ENCODE data around the gene ETV5. TPM values are rescaled to one million over a fixed set of nuclear protein-coding genes. Genes with fewer than 3 reads are reported as not detected.

Gene ETV5
- polyA plus RNA-seq, 2 of the 4 experiments (the other 2 are of a cell fraction) = 20.5 to 54.7 TPM

- no peak overlapping the region for H3K4me3 ChIP-seq
- ChIA-PET POLR2A (no interaction called here), CTCF (interaction anchor here (1.1 kb wide), 1 partner anchor 767 kb away, joined by 4 read pairs; no protein-coding TSS in a partner anchor)
- FAIRE-seq (no peak), ATAC-seq (no peak), DNase-seq (ENCODE audit: low read depth in 1 of 2, low spot score in 1 of 2) (no peak)
- no peak overlapping the region for H3K27ac ChIP-seq
- no peaks in the 10 kb centered on the region for H3K9me3 ChIP-seq
- 93% methylated on average over 8 of the region's 8 CpGs for WGBS (ENCODE audit: missing lambda C conversion rate)
- no peaks in the 10 kb centered on the region for H3K4me1 ChIP-seq
- no peak for TF ChIP-seq CHD2 (IDR thresholded peaks at IDR 0.05; ENCODE audit: low read length, partially characterized antibody)
- no peak for TF ChIP-seq RCOR1 (IDR thresholded peaks at IDR 0.05; ENCODE audit: low read depth, low read length)
- no peak for TF ChIP-seq EHMT2 (IDR thresholded peaks at IDR 0.05; ENCODE audit: low read depth)
- H3K4me2 ChIP-seq = no peak overlapping the region
Measured at GRCh38 chr3:186054792-186055352, 54.0 kb downstream of the ETV5 start.

- TF ChIP-seq RNF2 (IDR thresholded peaks at IDR 0.05; ENCODE audit: borderline replicate concordance, low read depth) (no peak), MAX (IDR thresholded peaks at IDR 0.05) (no peak), GATA3 (IDR thresholded peaks at IDR 0.05; ENCODE audit: borderline replicate concordance) (no peak), FOXS1 (CRISPR knock-in tag; IDR thresholded peaks at IDR 0.05) (no peak), ATOH8 (CRISPR knock-in tag; IDR thresholded peaks at IDR 0.05; ENCODE audit: low read depth) (no peak), CEBPB (IDR thresholded peaks at IDR 0.05) (no peak), POLR2AphosphoS2 (conservative IDR thresholded peaks at IDR 0.05; ENCODE audit: low read length) (no peak), RCOR1 (IDR thresholded peaks at IDR 0.05; ENCODE audit: low read depth, low read length) (no peak), CHD2 (IDR thresholded peaks at IDR 0.05; ENCODE audit: low read length, partially characterized antibody) (no peak), FOSL2 (IDR thresholded peaks at IDR 0.05) (no peak), FOSL2 (CRISPR knock-in tag; IDR thresholded peaks at IDR 0.05) (no peak), CHD4 (IDR thresholded peaks at IDR 0.05; ENCODE audit: borderline replicate concordance) (no peak), TFCP2L1 (CRISPR knock-in tag; IDR thresholded peaks at IDR 0.05) (no peak), CBX8 (IDR thresholded peaks at IDR 0.05) (no peak), HOXA7 (CRISPR knock-in tag; IDR thresholded peaks at IDR 0.05) (no peak)
- TF ChIP-seq, protein P1, sequence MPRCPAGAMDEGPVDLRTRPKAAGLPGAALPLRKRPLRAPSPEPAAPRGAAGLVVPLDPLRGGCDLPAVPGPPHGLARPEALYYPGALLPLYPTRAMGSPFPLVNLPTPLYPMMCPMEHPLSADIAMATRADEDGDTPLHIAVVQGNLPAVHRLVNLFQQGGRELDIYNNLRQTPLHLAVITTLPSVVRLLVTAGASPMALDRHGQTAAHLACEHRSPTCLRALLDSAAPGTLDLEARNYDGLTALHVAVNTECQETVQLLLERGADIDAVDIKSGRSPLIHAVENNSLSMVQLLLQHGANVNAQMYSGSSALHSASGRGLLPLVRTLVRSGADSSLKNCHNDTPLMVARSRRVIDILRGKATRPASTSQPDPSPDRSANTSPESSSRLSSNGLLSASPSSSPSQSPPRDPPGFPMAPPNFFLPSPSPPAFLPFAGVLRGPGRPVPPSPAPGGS (IDR thresholded peaks at IDR 0.05) = no peak
- 92% methylated on average over 11 of the region's 12 CpGs for WGBS (ENCODE audit: missing lambda C conversion rate)
- H3K4me3 ChIP-seq = no peak overlapping the region
- no peak overlapping the region for H3K4me2 ChIP-seq
- ATAC-seq (no peak), FAIRE-seq (no peak), DNase-seq (ENCODE audit: low read depth in 1 of 2, low spot score in 1 of 2) (no peak)
- no peaks in the 10 kb centered on the region for H3K4me1 ChIP-seq
- CTCF ChIA-PET = interaction anchor here (1.1 kb wide), 1 partner anchor 768 kb away, joined by 4 read pairs; no protein-coding TSS in a partner anchor
- POLR2A ChIA-PET = no interaction called here
- H3K27ac ChIP-seq = no peak overlapping the region
- no peaks in the 10 kb centered on the region for H3K9me3 ChIP-seq
Measured at GRCh38 chr3:186053954-186054791, 54.7 kb downstream of the ETV5 start.

DNA sequence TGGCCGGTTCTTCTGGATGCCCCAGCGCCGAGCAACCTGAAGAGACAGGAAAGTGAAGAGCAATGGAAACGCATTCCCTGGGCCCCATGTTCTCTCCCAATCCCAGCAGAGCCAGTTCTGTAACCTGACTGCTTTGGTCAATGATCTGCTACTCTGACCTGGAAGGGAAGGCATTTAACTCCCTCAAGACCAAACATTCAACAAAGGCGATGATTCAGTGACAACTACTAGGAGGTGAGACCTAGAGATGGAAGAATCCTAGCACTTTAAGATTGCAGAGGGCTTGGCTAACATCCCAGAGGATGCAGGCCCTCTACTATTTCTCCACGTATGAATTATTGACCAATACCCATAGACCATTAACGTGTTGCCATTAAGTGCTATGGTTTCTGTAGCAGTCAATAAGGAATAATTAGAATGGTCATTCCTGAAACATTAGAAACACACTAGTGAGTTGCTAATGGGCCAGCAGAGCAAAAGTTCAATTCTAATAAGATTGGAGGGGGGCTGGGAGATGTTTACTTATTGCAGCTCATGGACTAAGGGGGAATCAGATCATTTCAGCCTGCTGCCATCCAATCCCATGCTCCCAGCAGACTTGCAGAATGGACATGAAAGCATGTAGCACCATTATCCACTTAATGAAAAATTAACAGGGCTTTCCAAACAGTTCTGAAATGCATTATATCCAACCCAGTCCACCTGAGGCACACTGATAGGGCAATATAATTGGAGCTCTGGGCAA is 56.6 kb downstream of the ETV5 start:
- WGBS (ENCODE audit: missing lambda C conversion rate) = 89% methylated on average over 7 of the region's 7 CpGs
- CTCF ChIA-PET = no interaction called here
- no peak overlapping the region for H3K27ac ChIP-seq
- no peak overlapping the region for H3K4me3 ChIP-seq
- H3K4me2 ChIP-seq = no peak overlapping the region
- POLR2A ChIA-PET = interaction anchor here (0.7 kb wide), 1 partner anchor 46 kb away, joined by 4 read pairs; no protein-coding TSS in a partner anchor
- no peaks in the 10 kb centered on the region for H3K4me1 ChIP-seq
- ATAC-seq (no peak), DNase-seq (ENCODE audit: low read depth in 1 of 2, low spot score in 1 of 2) (no peak), FAIRE-seq (no peak)
- no peaks in the 10 kb centered on the region for H3K9me3 ChIP-seq
- TF ChIP-seq, protein P2, sequence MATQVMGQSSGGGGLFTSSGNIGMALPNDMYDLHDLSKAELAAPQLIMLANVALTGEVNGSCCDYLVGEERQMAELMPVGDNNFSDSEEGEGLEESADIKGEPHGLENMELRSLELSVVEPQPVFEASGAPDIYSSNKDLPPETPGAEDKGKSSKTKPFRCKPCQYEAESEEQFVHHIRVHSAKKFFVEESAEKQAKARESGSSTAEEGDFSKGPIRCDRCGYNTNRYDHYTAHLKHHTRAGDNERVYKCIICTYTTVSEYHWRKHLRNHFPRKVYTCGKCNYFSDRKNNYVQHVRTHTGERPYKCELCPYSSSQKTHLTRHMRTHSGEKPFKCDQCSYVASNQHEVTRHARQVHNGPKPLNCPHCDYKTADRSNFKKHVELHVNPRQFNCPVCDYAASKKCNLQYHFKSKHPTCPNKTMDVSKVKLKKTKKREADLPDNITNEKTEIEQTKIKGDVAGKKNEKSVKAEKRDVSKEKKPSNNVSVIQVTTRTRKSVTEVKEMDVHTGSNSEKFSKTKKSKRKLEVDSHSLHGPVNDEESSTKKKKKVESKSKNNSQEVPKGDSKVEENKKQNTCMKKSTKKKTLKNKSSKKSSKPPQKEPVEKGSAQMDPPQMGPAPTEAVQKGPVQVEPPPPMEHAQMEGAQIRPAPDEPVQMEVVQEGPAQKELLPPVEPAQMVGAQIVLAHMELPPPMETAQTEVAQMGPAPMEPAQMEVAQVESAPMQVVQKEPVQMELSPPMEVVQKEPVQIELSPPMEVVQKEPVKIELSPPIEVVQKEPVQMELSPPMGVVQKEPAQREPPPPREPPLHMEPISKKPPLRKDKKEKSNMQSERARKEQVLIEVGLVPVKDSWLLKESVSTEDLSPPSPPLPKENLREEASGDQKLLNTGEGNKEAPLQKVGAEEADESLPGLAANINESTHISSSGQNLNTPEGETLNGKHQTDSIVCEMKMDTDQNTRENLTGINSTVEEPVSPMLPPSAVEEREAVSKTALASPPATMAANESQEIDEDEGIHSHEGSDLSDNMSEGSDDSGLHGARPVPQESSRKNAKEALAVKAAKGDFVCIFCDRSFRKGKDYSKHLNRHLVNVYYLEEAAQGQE (IDR thresholded peaks at IDR 0.05) = no peak
- TF ChIP-seq ZSCAN20 (CRISPR knock-in tag; IDR thresholded peaks at IDR 0.05) (no peak), ATOH8 (CRISPR knock-in tag; IDR thresholded peaks at IDR 0.05; ENCODE audit: low read depth) (no peak), BHLHE40 (IDR thresholded peaks at IDR 0.05; ENCODE audit: low read depth, low read length) (no peak), EP300 (IDR thresholded peaks at IDR 0.05) (no peak)
- TF ChIP-seq, protein P3, sequence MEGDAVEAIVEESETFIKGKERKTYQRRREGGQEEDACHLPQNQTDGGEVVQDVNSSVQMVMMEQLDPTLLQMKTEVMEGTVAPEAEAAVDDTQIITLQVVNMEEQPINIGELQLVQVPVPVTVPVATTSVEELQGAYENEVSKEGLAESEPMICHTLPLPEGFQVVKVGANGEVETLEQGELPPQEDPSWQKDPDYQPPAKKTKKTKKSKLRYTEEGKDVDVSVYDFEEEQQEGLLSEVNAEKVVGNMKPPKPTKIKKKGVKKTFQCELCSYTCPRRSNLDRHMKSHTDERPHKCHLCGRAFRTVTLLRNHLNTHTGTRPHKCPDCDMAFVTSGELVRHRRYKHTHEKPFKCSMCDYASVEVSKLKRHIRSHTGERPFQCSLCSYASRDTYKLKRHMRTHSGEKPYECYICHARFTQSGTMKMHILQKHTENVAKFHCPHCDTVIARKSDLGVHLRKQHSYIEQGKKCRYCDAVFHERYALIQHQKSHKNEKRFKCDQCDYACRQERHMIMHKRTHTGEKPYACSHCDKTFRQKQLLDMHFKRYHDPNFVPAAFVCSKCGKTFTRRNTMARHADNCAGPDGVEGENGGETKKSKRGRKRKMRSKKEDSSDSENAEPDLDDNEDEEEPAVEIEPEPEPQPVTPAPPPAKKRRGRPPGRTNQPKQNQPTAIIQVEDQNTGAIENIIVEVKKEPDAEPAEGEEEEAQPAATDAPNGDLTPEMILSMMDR (IDR thresholded peaks at IDR 0.05) = no peak

Data from A549 (cell line).